K562 (cell line): ENCODE measurements around the gene EIPR1. TPM values are rescaled to one million over a fixed set of nuclear protein-coding genes. Genes with fewer than 3 reads are reported as not detected.

Source experiments
- ARID1B ChIP-seq: fragments of 450-650 bp; IDR thresholded peaks from 2 replicates; pipeline ENCODE4 v1.6.1; 2016; ENCODE audit warnings: antibody characterized with exemption, mild to moderate bottlenecking, inconsistent platforms
- ATF1 ChIP-seq, 2 experiments: fragments of 450-650 bp in 1 of 2; IDR thresholded peaks; 2 replicates each; pipeline ENCODE4 v1.6.1; 2016; ENCODE audit warnings: missing compliant biosample characterization in 1 of 2, missing genetic modification characterization in 1 of 2
- CLOCK ChIP-seq: fragments of 250-450 bp; sonication (Bioruptor Pico); IDR thresholded peaks from 2 replicates; pipeline ENCODE4 v1.4.0; 2020; ENCODE audit warnings: mild to moderate bottlenecking, moderate library complexity, borderline replicate concordance
- EGR1 ChIP-seq: fragments of 450-650 bp; conservative IDR thresholded peaks from 2 replicates; pipeline ENCODE4 v1.6.1; 2017; ENCODE audit warnings: mild to moderate bottlenecking
- FOXK2 ChIP-seq, 2 experiments: fragments of 450-650 bp; IDR thresholded peaks in 1 of 2; conservative IDR thresholded peaks in 1 of 2; 2 replicates each; pipeline ENCODE4 v1.6.1; 2016; ENCODE audit warnings: low read depth in 2 of 2, mild to moderate bottlenecking in 1 of 2
- HOXB6 ChIP-seq: fragments of 250-450 bp; sonication (Bioruptor Pico); IDR thresholded peaks from 2 replicates; pipeline ENCODE4 v1.5.1; 2022; ENCODE audit warnings: mild to moderate bottlenecking, borderline replicate concordance
- JUND ChIP-seq, 2 experiments: IDR thresholded peaks; 2 replicates in 1 of 2; 3 replicates in 1 of 2; pipeline ENCODE4 v1.6.1; 2011; ENCODE audit warnings: borderline replicate concordance in 2 of 2, low read depth in 2 of 2, low read length in 2 of 2, improper control_type of control experiment in 1 of 2, missing biosample characterization in 1 of 2, missing genetic modification characterization in 1 of 2, missing genetic modification reagents in 1 of 2
- NEUROD1 ChIP-seq: fragments of 150-350 bp; IDR thresholded peaks from 2 replicates; pipeline ENCODE4 v1.6.1; 2014; ENCODE audit warnings: borderline replicate concordance, low read length, low read depth; ENCODE audit not compliant: partially characterized antibody
- RB1 ChIP-seq: fragments of 450-650 bp; IDR thresholded peaks from 2 replicates; pipeline ENCODE4 v1.6.1; 2017; ENCODE audit warnings: low read depth, mild to moderate bottlenecking
- RBFOX2 ChIP-seq: fragments of 200-400 bp; formaldehyde crosslinking; IDR thresholded peaks from 2 replicates; pipeline ENCODE4 v1.6.1; 2017; ENCODE audit warnings: low read depth, mild to moderate bottlenecking, low read length, moderate library complexity
- SMARCA5 ChIP-seq: fragments of 450-650 bp; IDR thresholded peaks from 2 replicates; pipeline ENCODE4 v1.6.1; 2016
- SRSF3 ChIP-seq: fragments of 200-400 bp; formaldehyde crosslinking; IDR thresholded peaks from 2 replicates; pipeline ENCODE4 v1.6.1; 2016; ENCODE audit warnings: mild to moderate bottlenecking, low read length, moderate library complexity; ENCODE audit not compliant: insufficient read depth
- ZC3H4 ChIP-seq: sonication (generic); formaldehyde crosslinking; IDR thresholded peaks from 2 replicates; pipeline ENCODE4 v1.9.0; 2021; ENCODE audit warnings: missing genetic modification reagents, borderline replicate concordance
- ZNF165 ChIP-seq: fragments of 250-450 bp; sonication (Bioruptor Pico); IDR thresholded peaks from 2 replicates; pipeline ENCODE4 v1.4.0; 2020; ENCODE audit warnings: borderline replicate concordance
- ZNF561 ChIP-seq: fragments of 450-650 bp; formaldehyde crosslinking; conservative IDR thresholded peaks from 2 replicates; pipeline ENCODE4 v1.4.0; 2020; ENCODE audit warnings: mild to moderate bottlenecking, moderate library complexity
- ZNF644 ChIP-seq: fragments of 200-800 bp; sonication (Bioruptor generic); IDR thresholded peaks from 2 replicates; pipeline ENCODE4 v1.6.1; 2016; ENCODE audit warnings: low read depth, missing genetic modification characterization, missing compliant biosample characterization
- ZNF785 ChIP-seq: fragments of 250-450 bp; sonication (Bioruptor Pico); IDR thresholded peaks from 2 replicates; pipeline ENCODE4 v1.4.0; 2020; ENCODE audit warnings: mild to moderate bottlenecking
- polyA plus RNA-seq, 8 experiments: library from polyadenylated mRNA; depleted of rRNA in 4 of 8; stranded (reverse) in 5 of 8; unstranded in 3 of 8; fragments of >200 nt; fragmentation: Nextera tagmentation in 2 of 8; fragmentation: Illumina TruSeq in 1 of 8; extraction: Ambion mirVana in 2 of 8; extraction: Trizol in 1 of 8; gene quantifications; 2 replicates each; pipeline versions ENCODE4 v1.2.1 to v1.2.3, GENCODE V29; 2011 to 2014; ENCODE audit warnings: inconsistent platforms in 1 of 8, missing spikeins in 1 of 8
- total RNA-seq, 7 experiments: library from RNA; depleted of rRNA in 6 of 7; stranded (reverse); fragments of >200 nt in 6 of 7; fragmentation: Illumina TruSeq in 2 of 7; extraction: Trizol in 2 of 7; gene quantifications; 2 replicates each; pipeline versions ENCODE4 v1.2.1 to v1.2.3, GENCODE V29; 2011 to 2021; ENCODE audit warnings: low replicate concordance in 1 of 7
- TF ChIP-seq, protein P1 (sequence below): fragments of 450-650 bp; formaldehyde crosslinking; IDR thresholded peaks from 2 replicates; pipeline ENCODE4 v1.4.0; 2020; ENCODE audit warnings: mild to moderate bottlenecking, mixed read lengths
- TF ChIP-seq, protein P2 (sequence below): fragments of 450-650 bp; formaldehyde crosslinking; IDR thresholded peaks from 2 replicates; pipeline ENCODE4 v1.4.0; 2022; ENCODE audit warnings: mild to moderate bottlenecking, moderate library complexity
- TF ChIP-seq, protein P3 (sequence below): fragments of 450-650 bp; formaldehyde crosslinking; IDR thresholded peaks from 2 replicates; pipeline ENCODE4 v1.4.0; 2020; ENCODE audit warnings: mild to moderate bottlenecking, moderate library complexity

EIPR1 gene
- total and polyA plus RNA-seq, 9 of the 15 experiments (the other 6 are each of a cell fraction or from before 2014, with no cell fraction given) = 19.9 to 54.4 (median 35.9) TPM

GRCh38 chr2:3303583-3304406 lies 73.8 kb downstream of the EIPR1 start (continued):
- TF ChIP-seq SRSF3 (no peak), ZNF785 (no peak), RB1 (peak; percentile 95), ZC3H4 (CRISPR knock-in tag) (no peak), ZNF165 (CRISPR knock-in tag) (no peak), ZNF561 (CRISPR knock-in tag) (no peak), ATF1 (CRISPR knock-in tag; IDR thresholded peaks at IDR 0.05) (no peak), ATF1 (tag; IDR thresholded peaks at IDR 0.05) (0 out of 2 replicates have a peak, but pooled peaks have one; percentile 33), EGR1 (no peak), SMARCA5 (no peak), NEUROD1 (no peak), RBFOX2 (no peak), ZNF644 (tag) (no peak), CLOCK (no peak), ARID1B (no peak), JUND (IDR thresholded peaks at IDR 0.05; ENCODE audit: borderline replicate concordance, low read depth, low read length) (0 out of 2 replicates have a peak, but pooled peaks have one; percentile 36), JUND (tag; IDR thresholded peaks at IDR 0.05; ENCODE audit: borderline replicate concordance, low read depth, low read length) (no peak; the same call in 2 of the 3 replicates), HOXB6 (CRISPR knock-in tag) (no peak), FOXK2 (conservative IDR thresholded peaks at IDR 0.05 in 1 of 2, IDR thresholded peaks at IDR 0.05 in 1 of 2; ENCODE audit: low read depth in 2 of 2) (peak in 1 of 2 experiments; percentile 32; a peak in 1 of 4 replicates)
- TF ChIP-seq, protein P1, sequence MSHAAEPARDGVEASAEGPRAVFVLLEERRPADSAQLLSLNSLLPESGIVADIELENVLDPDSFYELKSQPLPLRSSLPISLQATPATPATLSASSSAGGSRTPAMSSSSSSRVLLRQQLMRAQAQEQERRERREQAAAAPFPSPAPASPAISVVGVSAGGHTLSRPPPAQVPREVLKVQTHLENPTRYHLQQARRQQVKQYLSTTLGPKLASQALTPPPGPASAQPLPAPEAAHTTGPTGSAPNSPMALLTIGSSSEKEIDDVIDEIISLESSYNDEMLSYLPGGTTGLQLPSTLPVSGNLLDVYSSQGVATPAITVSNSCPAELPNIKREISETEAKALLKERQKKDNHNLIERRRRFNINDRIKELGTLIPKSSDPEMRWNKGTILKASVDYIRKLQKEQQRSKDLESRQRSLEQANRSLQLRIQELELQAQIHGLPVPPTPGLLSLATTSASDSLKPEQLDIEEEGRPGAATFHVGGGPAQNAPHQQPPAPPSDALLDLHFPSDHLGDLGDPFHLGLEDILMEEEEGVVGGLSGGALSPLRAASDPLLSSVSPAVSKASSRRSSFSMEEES = peak; percentile 80
- TF ChIP-seq, protein P2, sequence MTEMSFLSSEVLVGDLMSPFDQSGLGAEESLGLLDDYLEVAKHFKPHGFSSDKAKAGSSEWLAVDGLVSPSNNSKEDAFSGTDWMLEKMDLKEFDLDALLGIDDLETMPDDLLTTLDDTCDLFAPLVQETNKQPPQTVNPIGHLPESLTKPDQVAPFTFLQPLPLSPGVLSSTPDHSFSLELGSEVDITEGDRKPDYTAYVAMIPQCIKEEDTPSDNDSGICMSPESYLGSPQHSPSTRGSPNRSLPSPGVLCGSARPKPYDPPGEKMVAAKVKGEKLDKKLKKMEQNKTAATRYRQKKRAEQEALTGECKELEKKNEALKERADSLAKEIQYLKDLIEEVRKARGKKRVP = no peak
- TF ChIP-seq, protein P3, sequence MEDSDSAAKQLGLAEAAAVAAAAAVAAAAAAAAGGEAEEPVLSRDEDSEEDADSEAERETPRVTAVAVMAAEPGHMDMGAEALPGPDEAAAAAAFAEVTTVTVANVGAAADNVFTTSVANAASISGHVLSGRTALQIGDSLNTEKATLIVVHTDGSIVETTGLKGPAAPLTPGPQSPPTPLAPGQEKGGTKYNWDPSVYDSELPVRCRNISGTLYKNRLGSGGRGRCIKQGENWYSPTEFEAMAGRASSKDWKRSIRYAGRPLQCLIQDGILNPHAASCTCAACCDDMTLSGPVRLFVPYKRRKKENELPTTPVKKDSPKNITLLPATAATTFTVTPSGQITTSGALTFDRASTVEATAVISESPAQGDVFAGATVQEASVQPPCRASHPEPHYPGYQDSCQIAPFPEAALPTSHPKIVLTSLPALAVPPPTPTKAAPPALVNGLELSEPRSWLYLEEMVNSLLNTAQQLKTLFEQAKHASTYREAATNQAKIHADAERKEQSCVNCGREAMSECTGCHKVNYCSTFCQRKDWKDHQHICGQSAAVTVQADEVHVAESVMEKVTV (CRISPR knock-in tag) = peak; percentile 59
